OCI-LY7 (cell line): Measurements from ENCODE around the gene URM1.

Experiments
- CTCF ChIP-seq: fragments of 200-600 bp; sonication (generic); conservative IDR thresholded peaks from 2 replicates; pipeline ENCODE4 v1.5.1; 2014; ENCODE audit warnings: mild to moderate bottlenecking, antibody characterized with exemption, low read length, moderate library complexity, mixed read lengths
- EZH2phosphoT487 ChIP-seq: fragments of 200-600 bp; sonication (generic); IDR thresholded peaks from 2 replicates; pipeline ENCODE4 v1.6.1; 2018; ENCODE audit warnings: low read depth, borderline replicate concordance, mild to moderate bottlenecking, mixed run types, antibody characterized with exemption, low read length, moderate library complexity, mixed read lengths

- TF ChIP-seq CTCF, result no peak
- TF ChIP-seq EZH2phosphoT487, result no peak
These were observed 20.8 kb downstream of the URM1 start for GRCh38 chr9:128391956-128392301.
